GM06990 (cell line): ENCODE measurements around the gene PSMG4.

Experiments used
- DNase-seq: peaks from one replicate; pipeline ENCODE4 v3.0.0-alpha.2; 2011; ENCODE audit not compliant: insufficient read length; ENCODE audit errors: extremely low read depth
- H3K27me3 ChIP-seq: replicated peaks from 2 replicates; pipeline ENCODE4 v1.6.0; 2011; ENCODE audit warnings: low read length; ENCODE audit not compliant: control insufficient read depth, insufficient read depth
- H3K36me3 ChIP-seq: 2 replicates; pipeline ENCODE4 v1.5.1; 2011; ENCODE audit warnings: low read length; ENCODE audit not compliant: control insufficient read depth, insufficient read depth
- H3K4me3 ChIP-seq: replicated peaks from 2 replicates; pipeline ENCODE4 v1.5.1; 2011; ENCODE audit warnings: low read depth, mild to moderate bottlenecking, control low read depth, low read length
- CTCF ChIP-seq: IDR thresholded peaks from 2 replicates; pipeline ENCODE4 v1.5.1; 2011; ENCODE audit warnings: low read length, control low read depth, mild to moderate bottlenecking, inconsistent platforms; ENCODE audit not compliant: insufficient read depth, poor library complexity, severe bottlenecking

The PSMG4 gene

GRCh38 chr6:3281631-3282475 lies 23.1 kb downstream of the PSMG4 start:
- H3K36me3 ChIP-seq, result no peaks in the 10 kb centered on the region; the same call in 1 of the 2 replicates
- DNase-seq, result no peak

DNA sequence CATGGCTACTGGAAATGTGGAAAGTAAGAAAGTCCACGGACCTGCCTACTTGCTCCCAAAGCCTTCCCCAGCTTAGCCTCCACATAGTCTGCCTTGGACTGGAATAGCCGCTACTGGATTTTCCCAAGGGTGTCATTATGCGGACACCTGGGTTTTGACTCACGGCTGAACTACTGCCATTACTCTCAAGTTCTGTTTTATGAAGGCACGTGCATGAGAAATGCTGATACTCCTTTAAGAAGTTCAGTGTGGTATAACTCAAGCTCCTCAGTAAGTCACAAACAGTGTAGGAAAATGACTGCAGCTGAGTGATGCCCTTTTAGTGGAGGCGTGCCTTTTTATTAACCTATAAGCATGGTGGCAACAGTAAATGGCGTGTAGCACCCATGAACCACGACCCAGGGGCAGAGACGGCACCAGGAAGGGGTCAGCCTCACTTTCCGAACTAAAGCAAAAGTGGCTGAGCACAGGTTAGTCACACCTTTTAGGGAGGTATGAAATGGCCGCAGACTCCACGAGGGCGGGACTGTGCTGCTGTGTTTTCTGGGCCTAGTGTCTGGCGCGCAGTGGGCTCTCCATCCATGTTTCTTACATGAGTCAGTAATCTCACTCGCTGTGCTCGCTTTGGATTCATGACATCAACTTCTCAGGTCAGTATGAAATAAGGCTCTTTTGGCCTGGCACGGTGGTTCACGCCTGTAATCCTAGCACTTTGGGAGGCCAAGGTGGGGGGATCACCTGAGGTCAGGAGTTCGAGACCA lies 23.9 kb downstream of the PSMG4 start:
- TF ChIP-seq CTCF, result no peak
- H3K4me3 ChIP-seq, result no peak overlapping the region
- DNase-seq, result no peak
- H3K27me3 ChIP-seq, result no peaks in the 10 kb centered on the region
- no peaks in the 10 kb centered on the region; the same call in 1 of the 2 replicates for H3K36me3 ChIP-seq

More at GRCh38 chr6:3281631-3282475, 23.1 kb downstream of the PSMG4 start:
- no peak for TF ChIP-seq CTCF
- Histone ChIP-seq H3K4me3 (no peak overlapping the region), H3K27me3 (no peaks in the 10 kb centered on the region)

DNA sequence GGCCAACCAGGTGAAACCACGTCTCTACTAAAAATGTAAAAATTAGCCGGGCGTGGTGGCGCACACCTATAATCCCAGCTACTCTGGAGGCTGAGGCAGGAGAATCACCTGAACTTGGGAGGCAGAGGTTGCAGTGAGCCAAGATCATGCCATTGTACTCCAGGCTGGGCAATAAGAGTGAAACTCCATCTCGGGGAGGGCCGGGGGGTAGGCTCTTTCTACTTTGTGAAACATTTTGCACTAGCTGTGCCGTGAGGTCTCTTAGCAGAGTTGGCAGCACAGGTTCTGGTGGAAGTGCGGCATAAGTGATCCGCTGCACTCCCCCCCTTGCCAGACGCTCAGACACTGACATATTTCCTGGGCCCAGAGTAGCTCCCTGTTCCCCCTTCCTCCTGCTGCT lies 24.5 kb downstream of the PSMG4 start:
- Histone ChIP-seq H3K4me3 (no peak overlapping the region), H3K36me3 (no peaks in the 10 kb centered on the region), H3K27me3 (no peaks in the 10 kb centered on the region)
- TF ChIP-seq CTCF, result no peak
- no peak for DNase-seq

- H3K27me3 ChIP-seq, result no peaks in the 10 kb centered on the region
- DNase-seq, result no peak
- TF ChIP-seq CTCF, result no peak
- no peak overlapping the region for H3K4me3 ChIP-seq
- no peaks in the 10 kb centered on the region for H3K36me3 ChIP-seq
Observed at GRCh38 chr6:3283641-3284435, 25.1 kb downstream of the PSMG4 start.

DNA sequence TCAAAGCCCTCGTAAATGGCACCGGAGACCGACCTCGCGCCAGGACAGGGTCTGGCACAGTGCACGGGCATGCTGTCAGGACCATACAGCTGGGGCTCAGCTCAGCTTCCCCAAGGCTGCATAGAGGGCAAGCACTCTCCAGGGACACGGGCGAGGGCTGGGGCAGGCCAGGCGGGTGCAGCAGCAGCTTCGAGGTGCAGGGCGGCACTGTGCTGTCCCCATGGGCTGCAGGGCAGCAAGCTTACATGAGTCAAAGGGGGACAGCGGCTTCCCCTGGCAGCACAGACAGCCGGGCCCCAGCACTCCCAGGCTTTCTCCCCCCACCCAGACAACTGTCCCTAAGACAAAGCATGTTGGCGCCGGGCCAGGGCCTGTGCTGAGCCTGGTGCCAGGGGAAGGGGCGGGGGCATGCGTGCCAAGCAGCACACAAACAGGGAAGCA lies 25.7 kb downstream of the PSMG4 start:
- Histone ChIP-seq H3K4me3 (no peak overlapping the region), H3K27me3 (no peaks in the 10 kb centered on the region; the same call in 1 of the 2 replicates), H3K36me3 (no peaks in the 10 kb centered on the region)
- no peak for TF ChIP-seq CTCF
- DNase-seq, result no peak
